BE2C (cell line): ENCODE data around the gene RHO.

ENCODE experiments used
- DNase-seq: peaks from one replicate; pipeline ENCODE4 v3.0.0-alpha.2; 2020
- H3K27me3 ChIP-seq: fragments of 250-450 bp; sonication (Bioruptor Pico); 2 replicates; pipeline ENCODE4 v1.5.1; 2020; ENCODE audit warnings: mild to moderate bottlenecking
- H3K36me3 ChIP-seq: fragments of 250-450 bp; sonication (Bioruptor Pico); 2 replicates; pipeline ENCODE4 v1.5.1; 2020; ENCODE audit warnings: mild to moderate bottlenecking
- H3K4me1 ChIP-seq: fragments of 250-450 bp; sonication (Bioruptor Pico); 2 replicates; pipeline ENCODE4 v1.5.1; 2020
- H3K4me3 ChIP-seq: 2 replicates; pipeline ENCODE4 v1.5.1; 2011; ENCODE audit warnings: low read depth, low read length
- H3K9me3 ChIP-seq: fragments of 250-450 bp; sonication (Bioruptor Pico); 2 replicates; pipeline ENCODE4 v1.5.1; 2020
- CTCF ChIP-seq: IDR thresholded peaks from 2 replicates; pipeline ENCODE4 v1.5.1; 2012; ENCODE audit warnings: mild to moderate bottlenecking, low read depth, low read length

RHO gene

GRCh38 chr3:129560911-129561594 lies 32.6 kb downstream of the RHO start:
- Histone ChIP-seq H3K27me3 (no peaks in the 10 kb centered on the region), H3K4me3 (peak overlapping the region; percentile 51), H3K4me1 (peaks cover 46% of the 10 kb centered on the region), H3K9me3 (no peaks in the 10 kb centered on the region), H3K36me3 (peaks cover 15% of the 10 kb centered on the region)
- no peak for TF ChIP-seq CTCF
- DNase-seq, result peak; percentile 90

- peaks cover 46% of the 10 kb centered on the region for H3K4me1 ChIP-seq
- no peak for TF ChIP-seq CTCF
- H3K4me3 ChIP-seq, result peak overlapping the region; percentile 51; the same call in 1 of the 2 replicates
- no peaks in the 10 kb centered on the region for H3K9me3 ChIP-seq
- H3K36me3 ChIP-seq, result peaks cover 10% of the 10 kb centered on the region
- H3K27me3 ChIP-seq, result no peaks in the 10 kb centered on the region
- peak; percentile 5 for DNase-seq
Observed at GRCh38 chr3:129561619-129562248, 33.3 kb downstream of the RHO start.

GRCh38 chr3:129562803-129563202 lies 34.4 kb downstream of the RHO start:
- DNase-seq, result no peak
- Histone ChIP-seq H3K4me1 (peaks cover 43% of the 10 kb centered on the region), H3K4me3 (no peak overlapping the region), H3K27me3 (no peaks in the 10 kb centered on the region), H3K9me3 (no peaks in the 10 kb centered on the region), H3K36me3 (peaks cover 10% of the 10 kb centered on the region)
- no peak for TF ChIP-seq CTCF

GRCh38 chr3:129563332-129563731 lies 34.9 kb downstream of the RHO start:
- Histone ChIP-seq H3K27me3 (no peaks in the 10 kb centered on the region), H3K4me1 (peaks cover 38% of the 10 kb centered on the region), H3K9me3 (no peaks in the 10 kb centered on the region), H3K4me3 (no peak overlapping the region), H3K36me3 (peaks cover 7% of the 10 kb centered on the region)
- TF ChIP-seq CTCF, result no peak
- no peak for DNase-seq

- H3K9me3 ChIP-seq, result no peaks in the 10 kb centered on the region
- H3K4me3 ChIP-seq, result no peak overlapping the region
- no peak for DNase-seq
- H3K36me3 ChIP-seq, result peaks cover 6% of the 10 kb centered on the region
- no peak for TF ChIP-seq CTCF
- no peaks in the 10 kb centered on the region for H3K27me3 ChIP-seq
- H3K4me1 ChIP-seq, result peaks cover 31% of the 10 kb centered on the region
Observed at GRCh38 chr3:129563850-129564535, 35.6 kb downstream of the RHO start.
